HepG2 (cell line): Measurements from ENCODE around the gene FARSB. TPM values are rescaled to one million over a fixed set of nuclear protein-coding genes. Genes with fewer than 3 reads are reported as not detected.
A peak's percentile ranks its signal among the peaks of the same experiment; 100 is the strongest.

Source experiments
- GATA4 ChIP-seq: sonication (generic); IDR thresholded peaks from 2 replicates; pipeline ENCODE4 v1.6.1; 2016; ENCODE audit warnings: antibody characterized with exemption, low read depth, borderline replicate concordance
- KAT2B ChIP-seq: fragments of 150-350 bp; IDR thresholded peaks from 2 replicates; pipeline ENCODE4 v1.6.1; 2014; ENCODE audit warnings: low read depth, low read length, borderline replicate concordance
- KLF9 ChIP-seq: IDR thresholded peaks from 2 replicates; pipeline ENCODE4 v1.6.1; 2016; ENCODE audit warnings: low read depth
- KMT2A ChIP-seq: sonication (generic); formaldehyde crosslinking; IDR thresholded peaks from 2 replicates; pipeline ENCODE4 v1.4.0; 2020; ENCODE audit warnings: missing genetic modification reagents
- MBD4 ChIP-seq: IDR thresholded peaks from 2 replicates; pipeline ENCODE4 v1.6.1; 2012; ENCODE audit warnings: low read length, inconsistent platforms, borderline replicate concordance
- NFYB ChIP-seq: sonication (generic); formaldehyde crosslinking; IDR thresholded peaks from 2 replicates; pipeline ENCODE4 v1.4.0; 2020; ENCODE audit warnings: missing genetic modification reagents
- RORA ChIP-seq: sonication (generic); formaldehyde crosslinking; IDR thresholded peaks from 2 replicates; pipeline ENCODE4 v1.5.0; 2020; ENCODE audit warnings: mild to moderate bottlenecking, missing genetic modification reagents, moderate library complexity
- RXRB ChIP-seq: IDR thresholded peaks from 2 replicates; pipeline ENCODE4 v1.6.1; 2016; ENCODE audit warnings: borderline replicate concordance, missing genetic modification reagents, missing compliant biosample characterization
- STAG1 ChIP-seq: sonication (generic); formaldehyde crosslinking; IDR thresholded peaks from 2 replicates; pipeline ENCODE4 v1.4.0; 2020; ENCODE audit warnings: missing genetic modification reagents
- TFE3 ChIP-seq: IDR thresholded peaks from 2 replicates; pipeline ENCODE4 v1.6.1; 2016
- ZNF124 ChIP-seq: sonication (generic); formaldehyde crosslinking; IDR thresholded peaks from 2 replicates; pipeline ENCODE4 v1.4.0; 2020; ENCODE audit warnings: missing genetic modification reagents
- ZNF207 ChIP-seq: fragments of 450-650 bp; IDR thresholded peaks from 2 replicates; pipeline ENCODE4 v1.6.1; 2016; ENCODE audit warnings: antibody characterized with exemption, borderline replicate concordance
- ZNF275 ChIP-seq: sonication (generic); formaldehyde crosslinking; IDR thresholded peaks from 2 replicates; pipeline ENCODE4 v1.8.0; 2022; ENCODE audit warnings: missing genetic modification reagents, mild to moderate bottlenecking, inconsistent platforms, borderline replicate concordance
- ZNF562 ChIP-seq: sonication (generic); formaldehyde crosslinking; IDR thresholded peaks from 2 replicates; pipeline ENCODE4 v1.8.0; 2022; ENCODE audit warnings: missing genetic modification reagents, borderline replicate concordance
- ZNF839 ChIP-seq: sonication (generic); formaldehyde crosslinking; IDR thresholded peaks from 2 replicates; pipeline ENCODE4 v1.4.0; 2020; ENCODE audit warnings: missing genetic modification reagents, mild to moderate bottlenecking, borderline replicate concordance
- polyA plus RNA-seq, 8 experiments: library from polyadenylated mRNA; depleted of rRNA in 3 of 8; stranded (reverse) in 7 of 8; unstranded in 1 of 8; fragments of >200 nt; fragmentation: Illumina TruSeq in 4 of 8; extraction: Trizol in 4 of 8; gene quantifications; 2 replicates each; pipeline versions ENCODE4 v1.2.1 to v1.2.3, GENCODE V29; 2011 to 2016; ENCODE audit warnings: low read depth in 4 of 8, missing spikeins in 1 of 8, mixed read lengths in 1 of 8; ENCODE audit not compliant: insufficient read depth in 1 of 8
- total RNA-seq, 5 experiments: library from RNA; depleted of rRNA; stranded (reverse); fragments of >200 nt; fragmentation: Illumina TruSeq; extraction: Trizol; gene quantifications; 2 replicates each; pipeline ENCODE4 v1.2.3, GENCODE V29; 2016; ENCODE audit warnings: low read depth in 1 of 5
- TF ChIP-seq, protein P1 (sequence below): sonication (generic); formaldehyde crosslinking; IDR thresholded peaks from 2 replicates; pipeline ENCODE4 v1.4.0; 2020; ENCODE audit warnings: missing genetic modification reagents
- TF ChIP-seq, protein P2 (sequence below): sonication (generic); formaldehyde crosslinking; IDR thresholded peaks from 2 replicates; pipeline ENCODE4 v1.8.1; 2023; ENCODE audit warnings: missing genetic modification reagents, inconsistent platforms, borderline replicate concordance
- TF ChIP-seq, protein P3 (sequence below): IDR thresholded peaks from 2 replicates; pipeline ENCODE4 v1.6.1; 2012; ENCODE audit warnings: inconsistent platforms
- TF ChIP-seq, protein P4 (sequence below): sonication (generic); formaldehyde crosslinking; IDR thresholded peaks from 2 replicates; pipeline ENCODE4 v1.9.0; 2021; ENCODE audit warnings: missing genetic modification reagents, borderline replicate concordance
- TF ChIP-seq, protein P5 (sequence below): sonication (generic); formaldehyde crosslinking; IDR thresholded peaks from 2 replicates; pipeline ENCODE4 v1.5.0; 2020; ENCODE audit warnings: missing genetic modification reagents, mild to moderate bottlenecking, borderline replicate concordance

Gene FARSB
- total and polyA plus RNA-seq, 2 of the 13 experiments (the other 11 are each of a cell fraction or from before 2014, with no cell fraction given) = 23.3 to 45.9 TPM

GRCh38 chr2:222572751-222573174 is 83.1 kb downstream of the FARSB start (continued):
- TF ChIP-seq, protein P1, sequence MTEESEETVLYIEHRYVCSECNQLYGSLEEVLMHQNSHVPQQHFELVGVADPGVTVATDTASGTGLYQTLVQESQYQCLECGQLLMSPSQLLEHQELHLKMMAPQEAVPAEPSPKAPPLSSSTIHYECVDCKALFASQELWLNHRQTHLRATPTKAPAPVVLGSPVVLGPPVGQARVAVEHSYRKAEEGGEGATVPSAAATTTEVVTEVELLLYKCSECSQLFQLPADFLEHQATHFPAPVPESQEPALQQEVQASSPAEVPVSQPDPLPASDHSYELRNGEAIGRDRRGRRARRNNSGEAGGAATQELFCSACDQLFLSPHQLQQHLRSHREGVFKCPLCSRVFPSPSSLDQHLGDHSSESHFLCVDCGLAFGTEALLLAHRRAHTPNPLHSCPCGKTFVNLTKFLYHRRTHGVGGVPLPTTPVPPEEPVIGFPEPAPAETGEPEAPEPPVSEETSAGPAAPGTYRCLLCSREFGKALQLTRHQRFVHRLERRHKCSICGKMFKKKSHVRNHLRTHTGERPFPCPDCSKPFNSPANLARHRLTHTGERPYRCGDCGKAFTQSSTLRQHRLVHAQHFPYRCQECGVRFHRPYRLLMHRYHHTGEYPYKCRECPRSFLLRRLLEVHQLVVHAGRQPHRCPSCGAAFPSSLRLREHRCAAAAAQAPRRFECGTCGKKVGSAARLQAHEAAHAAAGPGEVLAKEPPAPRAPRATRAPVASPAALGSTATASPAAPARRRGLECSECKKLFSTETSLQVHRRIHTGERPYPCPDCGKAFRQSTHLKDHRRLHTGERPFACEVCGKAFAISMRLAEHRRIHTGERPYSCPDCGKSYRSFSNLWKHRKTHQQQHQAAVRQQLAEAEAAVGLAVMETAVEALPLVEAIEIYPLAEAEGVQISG = no peak
- TF ChIP-seq RORA (CRISPR knock-in tag) = no peak
- TF ChIP-seq STAG1 (CRISPR knock-in tag) = no peak
- TF ChIP-seq NFYB (CRISPR knock-in tag) = no peak
- TF ChIP-seq, protein P2, sequence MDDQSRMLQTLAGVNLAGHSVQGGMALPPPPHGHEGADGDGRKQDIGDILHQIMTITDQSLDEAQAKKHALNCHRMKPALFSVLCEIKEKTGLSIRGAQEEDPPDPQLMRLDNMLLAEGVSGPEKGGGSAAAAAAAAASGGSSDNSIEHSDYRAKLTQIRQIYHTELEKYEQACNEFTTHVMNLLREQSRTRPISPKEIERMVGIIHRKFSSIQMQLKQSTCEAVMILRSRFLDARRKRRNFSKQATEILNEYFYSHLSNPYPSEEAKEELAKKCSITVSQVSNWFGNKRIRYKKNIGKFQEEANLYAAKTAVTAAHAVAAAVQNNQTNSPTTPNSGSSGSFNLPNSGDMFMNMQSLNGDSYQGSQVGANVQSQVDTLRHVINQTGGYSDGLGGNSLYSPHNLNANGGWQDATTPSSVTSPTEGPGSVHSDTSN (CRISPR knock-in tag) = no peak
- no peak for TF ChIP-seq MBD4
- TF ChIP-seq, protein P3, sequence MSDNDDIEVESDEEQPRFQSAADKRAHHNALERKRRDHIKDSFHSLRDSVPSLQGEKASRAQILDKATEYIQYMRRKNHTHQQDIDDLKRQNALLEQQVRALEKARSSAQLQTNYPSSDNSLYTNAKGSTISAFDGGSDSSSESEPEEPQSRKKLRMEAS = no peak
- TF ChIP-seq TFE3 = no peak
- no peak for TF ChIP-seq ZNF839
- no peak for TF ChIP-seq KLF9 (CRISPR knock-in tag)
- TF ChIP-seq, protein P4, sequence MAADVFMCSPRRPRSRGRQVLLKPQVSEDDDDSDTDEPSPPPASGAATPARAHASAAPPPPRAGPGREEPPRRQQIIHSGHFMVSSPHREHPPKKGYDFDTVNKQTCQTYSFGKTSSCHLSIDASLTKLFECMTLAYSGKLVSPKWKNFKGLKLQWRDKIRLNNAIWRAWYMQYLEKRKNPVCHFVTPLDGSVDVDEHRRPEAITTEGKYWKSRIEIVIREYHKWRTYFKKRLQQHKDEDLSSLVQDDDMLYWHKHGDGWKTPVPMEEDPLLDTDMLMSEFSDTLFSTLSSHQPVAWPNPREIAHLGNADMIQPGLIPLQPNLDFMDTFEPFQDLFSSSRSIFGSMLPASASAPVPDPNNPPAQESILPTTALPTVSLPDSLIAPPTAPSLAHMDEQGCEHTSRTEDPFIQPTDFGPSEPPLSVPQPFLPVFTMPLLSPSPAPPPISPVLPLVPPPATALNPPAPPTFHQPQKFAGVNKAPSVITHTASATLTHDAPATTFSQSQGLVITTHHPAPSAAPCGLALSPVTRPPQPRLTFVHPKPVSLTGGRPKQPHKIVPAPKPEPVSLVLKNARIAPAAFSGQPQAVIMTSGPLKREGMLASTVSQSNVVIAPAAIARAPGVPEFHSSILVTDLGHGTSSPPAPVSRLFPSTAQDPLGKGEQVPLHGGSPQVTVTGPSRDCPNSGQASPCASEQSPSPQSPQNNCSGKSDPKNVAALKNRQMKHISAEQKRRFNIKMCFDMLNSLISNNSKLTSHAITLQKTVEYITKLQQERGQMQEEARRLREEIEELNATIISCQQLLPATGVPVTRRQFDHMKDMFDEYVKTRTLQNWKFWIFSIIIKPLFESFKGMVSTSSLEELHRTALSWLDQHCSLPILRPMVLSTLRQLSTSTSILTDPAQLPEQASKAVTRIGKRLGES (CRISPR knock-in tag) = no peak
- TF ChIP-seq ZNF124 = no peak
- TF ChIP-seq ZNF562 = no peak
- TF ChIP-seq ZNF207 = no peak
- no peak for TF ChIP-seq GATA4
- TF ChIP-seq, protein P5, sequence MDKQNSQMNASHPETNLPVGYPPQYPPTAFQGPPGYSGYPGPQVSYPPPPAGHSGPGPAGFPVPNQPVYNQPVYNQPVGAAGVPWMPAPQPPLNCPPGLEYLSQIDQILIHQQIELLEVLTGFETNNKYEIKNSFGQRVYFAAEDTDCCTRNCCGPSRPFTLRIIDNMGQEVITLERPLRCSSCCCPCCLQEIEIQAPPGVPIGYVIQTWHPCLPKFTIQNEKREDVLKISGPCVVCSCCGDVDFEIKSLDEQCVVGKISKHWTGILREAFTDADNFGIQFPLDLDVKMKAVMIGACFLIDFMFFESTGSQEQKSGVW = no peak
- no peak for TF ChIP-seq ZNF275 (CRISPR knock-in tag)
- no peak for TF ChIP-seq KMT2A (CRISPR knock-in tag)
- no peak for TF ChIP-seq KAT2B
- peak; percentile 35; the same call in 1 of the 2 replicates for TF ChIP-seq RXRB
